Tibial nerve (tissue), 4 donors: Measurements from ENCODE around the gene UBA1. TPM values are rescaled to one million over a fixed set of nuclear protein-coding genes. Genes with fewer than 3 reads are reported as not detected.

Experiments
- DNase-seq, 2 donors: peaks; one replicate each; pipeline ENCODE4 v3.0.0-alpha.2; 2019; ENCODE audit warnings: low spot score in 2 of 2
- H3K27ac ChIP-seq, 4 donors: fragments of 200-600 bp; sonication (generic) in 3 of 4; one replicate each; pipeline ENCODE4 v1.5.1; 2017 to 2019; ENCODE audit warnings: mild to moderate bottlenecking in 1 of 4
- H3K27me3 ChIP-seq, 2 donors: fragments of 200-600 bp; sonication (generic) in 1 of 2; one replicate each; pipeline versions ENCODE4 v1.5.1 to v1.6.0; 2017 to 2019
- H3K36me3 ChIP-seq, 3 donors: fragments of 200-600 bp; sonication (generic); one replicate each; pipeline ENCODE4 v1.5.1; 2018 to 2019
- H3K4me1 ChIP-seq, 4 donors: fragments of 200-600 bp; sonication (generic) in 3 of 4; one replicate each; pipeline ENCODE4 v1.5.1; 2017 to 2019
- H3K4me3 ChIP-seq, 4 donors: fragments of 200-600 bp; sonication (generic) in 3 of 4; one replicate each; pipeline ENCODE4 v1.5.1; 2017 to 2019; ENCODE audit warnings: mild to moderate bottlenecking in 1 of 4, moderate library complexity in 1 of 4
- H3K9me3 ChIP-seq, 4 donors: fragments of 200-600 bp; sonication (generic) in 3 of 4; one replicate each; pipeline ENCODE4 v1.5.1; 2017 to 2019
- EP300 ChIP-seq, 2 donors: sonication (generic); formaldehyde crosslinking; IDR thresholded peaks; one replicate each; pipeline ENCODE4 v1.6.1; 2017; ENCODE audit warnings: antibody characterized with exemption in 2 of 2, mild to moderate bottlenecking in 1 of 2
- POLR2A ChIP-seq, 2 donors: fragments of 450-650 bp; IDR thresholded peaks; one replicate each; pipeline ENCODE4 v1.6.1; 2017; ENCODE audit warnings: antibody characterized with exemption in 2 of 2, mild to moderate bottlenecking in 2 of 2, moderate library complexity in 2 of 2
- WGBS, 2 donors: methylation state at CpG; one replicate each; pipeline ENCODE4 v1.1.5; 2018; 5-methylcytosine and 5-hydroxymethylcytosine counted together
- total RNA-seq, 4 donors: library from RNA; depleted of rRNA; stranded (reverse); fragments of >200 nt; gene quantifications; one replicate each; pipeline ENCODE4 v1.1.0, GENCODE V29; 2016
- TF ChIP-seq, protein P1 (sequence below), 5 experiments: fragments of 200-600 bp in 3 of 5; fragments of 450-650 bp in 2 of 5; sonication (generic) in 3 of 5; IDR thresholded peaks; one replicate each; pipeline ENCODE4 v1.5.1; 2016 to 2019; ENCODE audit warnings: antibody characterized with exemption in 5 of 5, mild to moderate bottlenecking in 3 of 5, moderate library complexity in 2 of 5

Gene UBA1
- total RNA-seq: 100 to 1,000 TPM; 124 to 168 (median 144) TPM

DNA sequence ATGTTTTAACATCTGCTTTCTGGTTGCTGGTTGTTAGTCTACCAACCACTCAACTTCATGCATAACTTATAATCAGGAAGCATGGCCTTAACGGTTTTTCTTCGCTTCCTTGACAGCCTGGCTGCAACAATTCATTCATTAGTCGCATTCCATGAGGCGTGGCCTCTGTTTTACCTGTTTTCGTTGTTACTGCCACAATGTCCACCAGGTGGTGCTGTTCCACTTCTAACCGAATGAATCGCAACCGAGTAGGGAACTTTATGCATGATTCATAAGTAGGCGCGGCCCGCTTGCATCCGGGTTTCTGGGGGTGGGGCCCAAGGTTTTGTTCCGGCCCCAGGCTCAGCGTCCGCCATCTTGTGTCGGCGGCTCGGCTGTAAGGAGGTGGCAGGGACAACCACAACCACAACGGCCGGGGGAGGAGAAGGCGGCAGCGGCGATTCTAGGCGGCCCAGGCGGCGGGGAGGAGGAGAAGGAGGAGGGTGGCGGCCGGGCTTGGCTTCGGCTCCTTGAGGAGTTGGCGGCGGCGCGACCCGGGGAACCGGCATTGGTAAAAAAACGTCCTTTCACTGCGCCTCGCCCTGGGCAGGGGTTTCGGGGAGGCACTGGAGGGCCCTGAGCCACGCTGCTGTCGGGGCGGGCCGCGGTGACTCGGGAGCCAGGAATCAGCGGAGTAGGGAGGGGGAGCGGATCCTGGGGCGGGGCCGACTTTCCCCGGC is at the start of gene UBA1:
UBA1 (plus strand) TSS at position 355 of the 719 bp plus-strand sequence. CDS start 4,974 bp downstream, outside the sequence.
- WGBS, 2 donors: 0 to 1% methylated on average over 8 to 47 of the region's 50 CpGs
- Histone ChIP-seq H3K36me3 (peaks cover 0 to 4% (median 0%) of the 10 kb centered on the region in 3 donors), H3K9me3 (no peaks in the 10 kb centered on the region), H3K4me1 (peaks cover 0 to 60% (median 22%) of the 10 kb centered on the region in 4 donors), H3K27me3 (peaks cover 0 to 3% of the 10 kb centered on the region in 2 donors), H3K27ac (peak within 1 kb of the TSS; percentile 86 to 98 (median 97)), H3K4me3 (peak within 1 kb of the TSS; percentile 72 to 83 (median 78))
- peak; percentile 85 to 95 for DNase-seq
- TF ChIP-seq POLR2A (IDR thresholded peaks at IDR 0.05) (peak; percentile 72 to 90), EP300 (IDR thresholded peaks at IDR 0.05) (peak; percentile 75 to 92)
- TF ChIP-seq, protein P1, sequence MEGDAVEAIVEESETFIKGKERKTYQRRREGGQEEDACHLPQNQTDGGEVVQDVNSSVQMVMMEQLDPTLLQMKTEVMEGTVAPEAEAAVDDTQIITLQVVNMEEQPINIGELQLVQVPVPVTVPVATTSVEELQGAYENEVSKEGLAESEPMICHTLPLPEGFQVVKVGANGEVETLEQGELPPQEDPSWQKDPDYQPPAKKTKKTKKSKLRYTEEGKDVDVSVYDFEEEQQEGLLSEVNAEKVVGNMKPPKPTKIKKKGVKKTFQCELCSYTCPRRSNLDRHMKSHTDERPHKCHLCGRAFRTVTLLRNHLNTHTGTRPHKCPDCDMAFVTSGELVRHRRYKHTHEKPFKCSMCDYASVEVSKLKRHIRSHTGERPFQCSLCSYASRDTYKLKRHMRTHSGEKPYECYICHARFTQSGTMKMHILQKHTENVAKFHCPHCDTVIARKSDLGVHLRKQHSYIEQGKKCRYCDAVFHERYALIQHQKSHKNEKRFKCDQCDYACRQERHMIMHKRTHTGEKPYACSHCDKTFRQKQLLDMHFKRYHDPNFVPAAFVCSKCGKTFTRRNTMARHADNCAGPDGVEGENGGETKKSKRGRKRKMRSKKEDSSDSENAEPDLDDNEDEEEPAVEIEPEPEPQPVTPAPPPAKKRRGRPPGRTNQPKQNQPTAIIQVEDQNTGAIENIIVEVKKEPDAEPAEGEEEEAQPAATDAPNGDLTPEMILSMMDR (IDR thresholded peaks at IDR 0.05): peak; percentile 51 to 96 (median 83)

DNA sequence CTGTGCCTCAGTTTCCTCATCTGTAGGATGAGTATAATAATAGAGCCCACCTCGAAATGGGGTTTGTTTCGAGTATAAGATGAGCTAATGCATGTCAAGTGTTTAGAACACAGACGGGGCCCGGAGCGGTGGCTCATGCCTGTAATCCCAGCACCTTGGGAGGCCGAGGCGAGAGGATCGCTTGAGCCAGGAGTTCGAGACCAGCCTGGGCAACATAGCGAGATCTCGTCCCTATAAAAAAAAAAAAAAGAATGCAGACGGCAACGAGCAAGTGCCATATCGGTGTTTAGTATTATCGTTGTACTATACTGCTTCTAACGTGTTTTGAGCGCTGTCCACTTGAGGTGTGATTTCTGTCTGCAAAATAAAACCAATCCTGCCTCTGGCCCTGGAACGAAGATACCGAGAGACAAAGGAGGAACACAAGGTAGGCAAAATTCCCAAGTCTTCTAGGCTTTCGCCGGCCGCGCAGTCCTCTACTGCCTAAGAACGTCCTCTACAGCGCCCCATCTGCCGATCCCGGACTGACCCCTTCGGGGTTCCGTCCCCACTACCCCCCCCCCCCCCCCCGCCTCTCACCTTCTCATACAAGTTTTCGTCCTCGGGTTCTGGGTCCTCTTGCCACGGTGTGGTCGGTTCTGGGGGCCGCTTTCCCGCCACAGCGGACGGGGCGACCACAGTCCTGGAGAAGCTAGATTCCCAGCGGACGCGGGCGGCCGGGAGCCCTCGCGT is 49.6 kb upstream of the UBA1 start:
- WGBS, 2 donors: 3 to 37% methylated on average over 32 to 33 of the region's 46 CpGs
- peak overlapping the region; percentile 51 to 78 (median 56) for H3K4me3 ChIP-seq
- H3K27ac ChIP-seq: peak overlapping the region; percentile 66 to 98 (median 95)
- DNase-seq: no peak
- peaks cover 0 to 26% (median 6%) of the 10 kb centered on the region in 4 donors for H3K4me1 ChIP-seq
- TF ChIP-seq POLR2A (IDR thresholded peaks at IDR 0.05) (no peak), EP300 (IDR thresholded peaks at IDR 0.05) (no peak)
- TF ChIP-seq, protein P1 (IDR thresholded peaks at IDR 0.05): no peak
- no peaks in the 10 kb centered on the region for H3K27me3 ChIP-seq
- no peaks in the 10 kb centered on the region for H3K9me3 ChIP-seq
- peaks cover 0 to 21% (median 0%) of the 10 kb centered on the region in 3 donors for H3K36me3 ChIP-seq

DNA sequence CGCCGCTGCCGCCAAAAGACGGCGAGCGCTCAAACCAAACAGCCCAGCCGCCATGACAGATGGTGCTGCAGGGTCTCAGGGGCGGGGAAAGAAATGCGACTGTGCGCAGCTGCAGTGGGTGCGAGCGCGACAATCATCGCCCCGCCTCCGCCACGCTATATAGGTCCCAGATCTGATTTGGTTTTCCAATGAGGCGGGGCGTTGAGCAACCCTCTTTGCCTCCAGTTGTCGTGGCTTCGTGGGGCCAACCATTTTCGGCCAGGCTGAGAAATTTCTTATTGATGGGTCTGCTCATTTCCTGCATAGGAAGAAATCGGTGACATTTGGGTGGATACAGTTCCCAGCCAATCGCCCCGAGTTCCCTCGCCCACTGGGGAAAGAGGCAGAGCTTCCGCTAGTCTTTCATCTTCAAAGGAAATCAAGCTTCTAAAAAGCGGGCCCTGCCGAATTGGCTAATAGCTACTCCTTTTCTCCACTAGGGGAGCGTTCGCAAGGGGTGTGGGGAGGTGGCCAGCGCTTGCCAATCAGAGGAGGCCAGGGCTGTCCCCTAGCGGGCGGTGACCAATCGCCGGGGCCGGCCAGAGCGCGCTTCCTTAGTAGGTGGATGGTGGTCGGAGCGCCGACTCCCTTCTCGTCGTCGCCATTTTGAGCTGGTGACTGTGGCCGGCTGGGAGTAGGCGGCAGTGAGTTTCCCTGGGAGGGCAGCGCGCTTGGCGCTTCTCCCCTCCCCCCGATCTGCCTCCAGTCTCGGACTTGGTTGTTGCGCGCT is 48.8 kb upstream of the UBA1 start, which contains the start of the genes NDUFB11 and RBM10:
NDUFB11 (minus strand) TSS at position 77 of the 769 bp plus-strand sequence; CDS start at position 54, 23 bp downstream.
RBM10 (plus strand) TSS at position 596 of the 769 bp plus-strand sequence. CDS start 2,261 bp downstream, outside the sequence.
- Histone ChIP-seq H3K27me3 (no peaks in the 10 kb centered on the region), H3K4me1 (peaks cover 0 to 26% (median 6%) of the 10 kb centered on the region in 4 donors), H3K9me3 (no peaks in the 10 kb centered on the region), H3K27ac (peak within 1 kb of the TSS; percentile 66 to 98 (median 95)), H3K4me3 (peak within 1 kb of the TSS; percentile 53 to 78 (median 58)), H3K36me3 (peaks cover 0 to 21% (median 0%) of the 10 kb centered on the region in 3 donors)
- TF ChIP-seq POLR2A (IDR thresholded peaks at IDR 0.05) (peak; percentile 48 to 78), EP300 (IDR thresholded peaks at IDR 0.05) (peak in 1 of 2 donors; percentile 88)
- TF ChIP-seq, protein P1 (IDR thresholded peaks at IDR 0.05): peak; percentile 64 to 93 (median 72)
- peak; percentile 80 to 86 for DNase-seq
- 0 to 58% methylated on average over 9 to 35 of the region's 54 CpGs for WGBS, 2 donors

DNA sequence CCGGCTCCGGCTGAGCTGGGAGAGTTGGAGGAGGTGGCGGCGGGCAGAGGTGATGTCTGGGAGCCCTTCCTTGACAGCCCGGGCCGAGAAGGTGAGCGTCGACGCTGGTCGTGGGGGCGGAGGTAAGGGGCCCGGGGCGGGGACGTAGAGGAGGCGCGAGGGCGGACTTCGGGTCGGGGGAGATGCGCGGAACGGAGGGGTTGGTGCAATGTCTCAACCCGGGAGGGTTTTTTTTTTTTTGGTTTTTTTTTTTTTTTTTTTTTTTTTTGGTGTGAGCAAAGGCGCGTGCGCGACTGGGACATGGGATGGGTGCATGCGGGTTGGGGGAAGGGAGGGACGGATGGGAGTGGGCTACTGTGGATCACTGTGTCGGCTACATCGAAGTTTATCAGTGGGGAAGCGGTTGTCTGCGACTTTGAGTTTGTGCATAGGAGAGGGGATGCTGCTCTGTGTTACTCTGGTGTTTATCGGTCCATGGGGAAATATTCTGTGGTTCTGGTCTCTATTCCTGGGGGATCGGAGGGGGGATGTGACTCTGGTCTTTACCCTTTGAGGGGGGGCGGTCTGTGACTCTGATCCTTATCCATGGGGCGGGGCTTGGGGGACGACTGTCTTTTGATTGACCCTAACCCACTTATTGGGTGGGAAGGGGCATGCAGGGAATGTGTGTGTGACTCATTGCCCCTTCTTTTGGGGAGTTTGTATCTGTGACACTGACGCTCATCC is 48.1 kb upstream of the UBA1 start:
- Histone ChIP-seq H3K36me3 (peaks cover 0 to 14% (median 0%) of the 10 kb centered on the region in 3 donors), H3K4me3 (peak overlapping the region; percentile 53 to 78 (median 58)), H3K9me3 (no peaks in the 10 kb centered on the region), H3K27ac (peak overlapping the region; percentile 66 to 98 (median 95)), H3K4me1 (peaks cover 0 to 26% (median 6%) of the 10 kb centered on the region in 4 donors), H3K27me3 (no peaks in the 10 kb centered on the region)
- 0 to 56% methylated on average over 9 to 38 of the region's 39 CpGs for WGBS, 2 donors
- TF ChIP-seq POLR2A (IDR thresholded peaks at IDR 0.05): no peak
- TF ChIP-seq, protein P1 (IDR thresholded peaks at IDR 0.05): no peak
- TF ChIP-seq EP300 (IDR thresholded peaks at IDR 0.05): no peak
- no peak for DNase-seq
